Thoracic aorta (tissue), 2 donors: ENCODE data around the gene CASZ1. TPM values are rescaled to one million over a fixed set of nuclear protein-coding genes. Genes with fewer than 3 reads are reported as not detected.

Source experiments
- ATAC-seq: fragments of 150-250 bp; one replicate; pipeline ENCODE4 v1.8.0; 2017; ENCODE audit warnings: low read depth; ENCODE audit not compliant: insufficient number of reproducible peaks, low FRiP score
- DNase-seq: peaks from one replicate; pipeline ENCODE4 v3.0.0-alpha.2; 2020; ENCODE audit warnings: low spot score
- H3K27ac ChIP-seq, 2 donors: fragments of 200-600 bp; sonication (generic); 1 replicate in 1 of 2; 2 replicates in 1 of 2; pipeline ENCODE4 v1.5.1; 2016; ENCODE audit warnings: mild to moderate bottlenecking in 2 of 2, moderate library complexity in 2 of 2
- H3K27me3 ChIP-seq: fragments of 200-600 bp; sonication (generic); replicated peaks from 2 replicates; pipeline ENCODE4 v1.6.0; 2016; ENCODE audit warnings: mild to moderate bottlenecking; ENCODE audit not compliant: insufficient read depth
- H3K36me3 ChIP-seq: fragments of 200-600 bp; sonication (generic); one replicate; pipeline ENCODE4 v1.5.1; 2016
- H3K4me1 ChIP-seq, 2 donors: fragments of 200-600 bp; sonication (generic); 1 replicate in 1 of 2; 2 replicates in 1 of 2; pipeline versions ENCODE4 v1.5.1 to v1.6.0; 2016; ENCODE audit warnings: low read depth in 2 of 2, mild to moderate bottlenecking in 1 of 2; ENCODE audit not compliant: control insufficient read depth in 1 of 2
- H3K4me3 ChIP-seq: fragments of 200-600 bp; sonication (generic); 2 replicates; pipeline ENCODE4 v1.5.1; 2016; ENCODE audit warnings: mild to moderate bottlenecking
- H3K9me3 ChIP-seq: fragments of 200-600 bp; sonication (generic); 2 replicates; pipeline ENCODE4 v1.5.1; 2016
- total RNA-seq, 2 donors: library from RNA; depleted of rRNA; stranded (reverse); fragments of >200 nt; gene quantifications; one replicate each; pipeline versions ENCODE4 v1.1.0 to v1.2.3, GENCODE V29; 2016
- TF ChIP-seq, protein P1 (sequence below): fragments of 200-600 bp; sonication (generic); IDR thresholded peaks from one replicate; pipeline ENCODE4 v1.5.1; 2019; ENCODE audit warnings: antibody characterized with exemption

CASZ1 gene
- total RNA-seq, 2 donors from 2014 or later, result 20.6 to 27.9 TPM

- TF ChIP-seq, protein P1, sequence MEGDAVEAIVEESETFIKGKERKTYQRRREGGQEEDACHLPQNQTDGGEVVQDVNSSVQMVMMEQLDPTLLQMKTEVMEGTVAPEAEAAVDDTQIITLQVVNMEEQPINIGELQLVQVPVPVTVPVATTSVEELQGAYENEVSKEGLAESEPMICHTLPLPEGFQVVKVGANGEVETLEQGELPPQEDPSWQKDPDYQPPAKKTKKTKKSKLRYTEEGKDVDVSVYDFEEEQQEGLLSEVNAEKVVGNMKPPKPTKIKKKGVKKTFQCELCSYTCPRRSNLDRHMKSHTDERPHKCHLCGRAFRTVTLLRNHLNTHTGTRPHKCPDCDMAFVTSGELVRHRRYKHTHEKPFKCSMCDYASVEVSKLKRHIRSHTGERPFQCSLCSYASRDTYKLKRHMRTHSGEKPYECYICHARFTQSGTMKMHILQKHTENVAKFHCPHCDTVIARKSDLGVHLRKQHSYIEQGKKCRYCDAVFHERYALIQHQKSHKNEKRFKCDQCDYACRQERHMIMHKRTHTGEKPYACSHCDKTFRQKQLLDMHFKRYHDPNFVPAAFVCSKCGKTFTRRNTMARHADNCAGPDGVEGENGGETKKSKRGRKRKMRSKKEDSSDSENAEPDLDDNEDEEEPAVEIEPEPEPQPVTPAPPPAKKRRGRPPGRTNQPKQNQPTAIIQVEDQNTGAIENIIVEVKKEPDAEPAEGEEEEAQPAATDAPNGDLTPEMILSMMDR, result no peak
- H3K9me3 ChIP-seq, result no peaks in the 10 kb centered on the region
- no peak for DNase-seq
- H3K36me3 ChIP-seq, result no peaks in the 10 kb centered on the region
- peaks cover 0 to 10% of the 10 kb centered on the region in 2 donors for H3K4me1 ChIP-seq
- no peaks in the 10 kb centered on the region for H3K27me3 ChIP-seq
- no peak for ATAC-seq
- H3K27ac ChIP-seq, result no peak overlapping the region
- no peak overlapping the region for H3K4me3 ChIP-seq
Measured at GRCh38 chr1:10800778-10801177, 4.3 kb upstream of the CASZ1 start.

GRCh38 chr1:10799726-10800125 is 3.3 kb upstream of the CASZ1 start:
- Histone ChIP-seq H3K4me3 (no peak overlapping the region), H3K27me3 (no peaks in the 10 kb centered on the region), H3K27ac (no peak overlapping the region), H3K9me3 (no peaks in the 10 kb centered on the region), H3K4me1 (peaks cover 4 to 15% of the 10 kb centered on the region in 2 donors), H3K36me3 (no peaks in the 10 kb centered on the region)
- TF ChIP-seq, protein P1, result no peak
- DNase-seq (no peak), ATAC-seq (no peak)

DNA sequence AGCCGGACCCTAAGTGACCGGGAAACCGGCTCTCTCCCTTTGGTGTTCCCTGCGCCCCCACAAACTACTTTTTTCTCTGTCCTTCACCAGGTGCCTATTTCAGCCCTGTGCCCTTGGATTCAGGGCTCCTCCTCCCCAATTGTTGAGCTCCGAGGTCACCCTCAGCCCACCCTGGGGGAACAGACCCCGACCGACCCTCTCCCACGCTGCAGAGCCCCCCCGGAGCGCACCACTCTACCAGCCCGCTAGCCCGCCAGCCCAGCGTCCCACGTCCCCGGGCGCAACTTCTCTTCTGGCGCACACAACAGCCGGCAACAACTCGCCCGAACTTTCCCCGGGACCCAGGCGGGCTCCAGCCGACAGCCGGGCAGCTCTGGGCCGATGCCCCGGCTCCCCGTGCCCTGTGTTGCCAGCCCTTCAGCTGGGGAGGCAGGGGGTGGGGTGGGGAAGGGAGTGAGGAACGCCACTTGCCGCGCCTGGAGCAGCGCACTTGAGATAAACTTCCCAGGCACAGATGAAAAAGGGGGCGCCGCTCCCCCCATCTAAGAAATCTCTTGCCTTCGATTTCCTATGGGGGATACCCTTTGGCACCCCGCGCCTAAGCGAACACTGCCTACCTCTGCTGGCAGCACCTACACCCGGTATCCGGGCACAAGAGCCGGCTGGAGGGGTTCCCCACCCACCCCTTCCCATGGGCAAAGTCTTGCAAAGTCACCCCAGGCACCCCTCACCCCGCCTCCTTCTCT is 997 bp downstream of the CASZ1 start:
- peaks cover 15 to 31% of the 10 kb centered on the region in 2 donors for H3K4me1 ChIP-seq
- H3K27ac ChIP-seq, result no peak overlapping the region

DNA sequence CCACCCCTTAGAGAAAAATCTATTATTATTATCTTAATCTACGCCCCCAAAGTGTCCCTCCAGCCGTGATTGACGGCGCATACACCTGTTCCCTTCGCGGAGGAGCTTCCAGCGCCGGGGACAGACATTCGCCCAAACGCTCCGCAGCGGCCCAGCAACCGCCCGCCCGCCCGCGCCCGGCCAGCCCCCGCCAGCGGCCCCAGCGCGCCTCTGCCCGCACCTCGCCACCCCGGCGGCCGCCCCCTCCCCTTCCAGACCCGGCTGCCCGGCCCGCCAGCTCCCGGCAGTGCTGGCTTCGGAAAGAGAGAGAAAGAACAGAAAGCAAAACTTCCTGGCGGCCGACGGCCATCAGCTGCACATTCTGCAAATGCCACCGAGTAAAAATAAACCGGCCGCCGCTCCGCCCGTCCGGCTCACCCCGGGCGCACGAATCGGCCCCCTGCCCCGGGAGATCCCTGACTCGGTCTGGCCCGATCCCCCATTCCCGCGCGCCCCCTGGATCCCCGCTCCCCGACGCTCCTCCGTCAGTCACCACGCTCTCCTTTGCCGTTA is 1.6 kb downstream of the CASZ1 start:
- Histone ChIP-seq H3K4me1 (peaks cover 15 to 31% of the 10 kb centered on the region in 2 donors), H3K27me3 (no peaks in the 10 kb centered on the region)

More for the DNA sequence above, 997 bp downstream of the CASZ1 start:
- no peak for ATAC-seq
- Histone ChIP-seq H3K36me3 (no peaks in the 10 kb centered on the region), H3K27me3 (no peaks in the 10 kb centered on the region), H3K4me3 (peak overlapping the region; percentile 86), H3K9me3 (no peaks in the 10 kb centered on the region)
- TF ChIP-seq, protein P1, result no peak
- DNase-seq, result no peak

GRCh38 chr1:10793129-10793651 is 3.3 kb downstream of the CASZ1 start:
- H3K9me3 ChIP-seq, result no peaks in the 10 kb centered on the region
- TF ChIP-seq, protein P1, result no peak
- H3K27me3 ChIP-seq, result no peaks in the 10 kb centered on the region
- no peak for DNase-seq
- H3K4me3 ChIP-seq, result peak overlapping the region; percentile 86
- H3K4me1 ChIP-seq, result peaks cover 17 to 34% of the 10 kb centered on the region in 2 donors
- no peak overlapping the region for H3K27ac ChIP-seq
- no peak for ATAC-seq
- no peaks in the 10 kb centered on the region for H3K36me3 ChIP-seq

More for the DNA sequence above, 1.6 kb downstream of the CASZ1 start:
- Histone ChIP-seq H3K27ac (no peak overlapping the region), H3K9me3 (no peaks in the 10 kb centered on the region), H3K36me3 (no peaks in the 10 kb centered on the region), H3K4me3 (peak overlapping the region; percentile 86)
- no peak for ATAC-seq
- TF ChIP-seq, protein P1, result no peak
- no peak for DNase-seq
